Measurements from ENCODE around the gene GAST.

GRCh38 chr17:41690497-41690896 lies 21.6 kb upstream of the GAST start:
- TF ChIP-seq CTCF (conservative IDR thresholded peaks at IDR 0.05; ENCODE audit: low read depth, low read length) (no peak), EZH2 (IDR thresholded peaks at IDR 0.05; ENCODE audit: low read length, unreplicated experiment) (no peak)
